BJ (cell line): ENCODE data around the gene ESR1. TPM values are rescaled to one million over a fixed set of nuclear protein-coding genes. Genes with fewer than 3 reads are reported as not detected.

Experiments
- CTCF ChIA-PET: fragments of 350-600 bp; formaldehyde crosslinking; extraction: SDS; loops from one replicate; lab custom pipeline; 2021; ENCODE audit warnings: antibody characterized with exemption, inconsistent platforms; lab: Yijun Ruan, JAX
- POLR2A ChIA-PET: fragments of 300-600 bp; sonication (Branson Sonifier 250); formaldehyde crosslinking; extraction: SDS; loops from one replicate; lab custom pipeline; 2021; ENCODE audit warnings: antibody characterized with exemption; lab: Charles Lee
- DNase-seq: peaks from one replicate; pipeline ENCODE4 v3.0.0-alpha.2; 2011; ENCODE audit warnings: low read depth
- H3K27me3 ChIP-seq: 2 replicates; pipeline ENCODE4 v1.6.0; 2011; ENCODE audit warnings: low read length; ENCODE audit not compliant: control insufficient read depth, insufficient read depth
- H3K36me3 ChIP-seq: 2 replicates; pipeline ENCODE4 v1.5.1; 2011; ENCODE audit warnings: low read length; ENCODE audit not compliant: control insufficient read depth, insufficient read depth
- H3K4me3 ChIP-seq: 2 replicates; pipeline ENCODE4 v1.5.1; 2011; ENCODE audit warnings: low read depth, mild to moderate bottlenecking, control low read depth, low read length
- polyA plus RNA-seq: library from polyadenylated mRNA; depleted of rRNA; stranded (reverse); fragments of >200 nt; gene quantifications from 2 replicates; pipeline ENCODE4 v1.2.3, GENCODE V29; 2011
- TF ChIP-seq, protein P1 (sequence below): IDR thresholded peaks from 2 replicates; pipeline ENCODE4 v1.5.1; 2011; ENCODE audit warnings: low read depth, mild to moderate bottlenecking, control low read depth, inconsistent platforms, low read length, moderate library complexity; ENCODE audit not compliant: insufficient read depth

ESR1 gene
- polyA plus RNA-seq, 1 experiment, result not detected

- ChIA-PET POLR2A (no interaction called here), CTCF (interaction anchor here (0.7 to 1.1 kb wide), 2 partner anchors 35 to 54 kb away, joined by 3 to 4 read pairs; no protein-coding TSS in a partner anchor)
- TF ChIP-seq, protein P1, sequence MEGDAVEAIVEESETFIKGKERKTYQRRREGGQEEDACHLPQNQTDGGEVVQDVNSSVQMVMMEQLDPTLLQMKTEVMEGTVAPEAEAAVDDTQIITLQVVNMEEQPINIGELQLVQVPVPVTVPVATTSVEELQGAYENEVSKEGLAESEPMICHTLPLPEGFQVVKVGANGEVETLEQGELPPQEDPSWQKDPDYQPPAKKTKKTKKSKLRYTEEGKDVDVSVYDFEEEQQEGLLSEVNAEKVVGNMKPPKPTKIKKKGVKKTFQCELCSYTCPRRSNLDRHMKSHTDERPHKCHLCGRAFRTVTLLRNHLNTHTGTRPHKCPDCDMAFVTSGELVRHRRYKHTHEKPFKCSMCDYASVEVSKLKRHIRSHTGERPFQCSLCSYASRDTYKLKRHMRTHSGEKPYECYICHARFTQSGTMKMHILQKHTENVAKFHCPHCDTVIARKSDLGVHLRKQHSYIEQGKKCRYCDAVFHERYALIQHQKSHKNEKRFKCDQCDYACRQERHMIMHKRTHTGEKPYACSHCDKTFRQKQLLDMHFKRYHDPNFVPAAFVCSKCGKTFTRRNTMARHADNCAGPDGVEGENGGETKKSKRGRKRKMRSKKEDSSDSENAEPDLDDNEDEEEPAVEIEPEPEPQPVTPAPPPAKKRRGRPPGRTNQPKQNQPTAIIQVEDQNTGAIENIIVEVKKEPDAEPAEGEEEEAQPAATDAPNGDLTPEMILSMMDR, result no peak
- Histone ChIP-seq H3K36me3 (no peaks in the 10 kb centered on the region), H3K27me3 (no peaks in the 10 kb centered on the region), H3K4me3 (no peak overlapping the region)
- DNase-seq, result no peak
Observed at GRCh38 chr6:152089992-152090391, 282.5 kb downstream of the ESR1 start.

DNA sequence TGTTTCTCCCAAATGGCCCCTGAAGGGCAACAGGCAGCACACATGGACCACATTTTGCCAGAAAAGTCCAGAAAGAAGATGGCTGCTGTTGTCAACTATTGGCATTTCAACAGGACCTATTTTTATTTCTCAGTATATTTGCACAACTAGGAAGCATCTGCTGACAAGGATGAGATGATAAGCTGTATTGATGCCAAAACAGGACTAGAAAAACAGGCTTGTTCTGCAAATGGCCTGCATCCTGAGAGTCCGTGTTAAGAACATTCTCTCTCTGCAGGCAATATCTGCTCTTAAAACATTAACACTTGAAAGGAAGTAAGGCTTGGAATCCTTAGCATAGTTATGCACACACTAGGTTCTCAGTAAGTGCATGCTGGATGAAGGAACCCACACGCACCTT lies 283.7 kb downstream of the ESR1 start:
- ChIA-PET CTCF (interaction anchor here (1.0 kb wide), 1 partner anchor 12 kb away, joined by 4 read pairs; no protein-coding TSS in a partner anchor), POLR2A (no interaction called here)
- TF ChIP-seq, protein P1, result no peak
- H3K36me3 ChIP-seq, result no peaks in the 10 kb centered on the region
- H3K4me3 ChIP-seq, result no peak overlapping the region
- DNase-seq, result no peak
- no peaks in the 10 kb centered on the region for H3K27me3 ChIP-seq

DNA sequence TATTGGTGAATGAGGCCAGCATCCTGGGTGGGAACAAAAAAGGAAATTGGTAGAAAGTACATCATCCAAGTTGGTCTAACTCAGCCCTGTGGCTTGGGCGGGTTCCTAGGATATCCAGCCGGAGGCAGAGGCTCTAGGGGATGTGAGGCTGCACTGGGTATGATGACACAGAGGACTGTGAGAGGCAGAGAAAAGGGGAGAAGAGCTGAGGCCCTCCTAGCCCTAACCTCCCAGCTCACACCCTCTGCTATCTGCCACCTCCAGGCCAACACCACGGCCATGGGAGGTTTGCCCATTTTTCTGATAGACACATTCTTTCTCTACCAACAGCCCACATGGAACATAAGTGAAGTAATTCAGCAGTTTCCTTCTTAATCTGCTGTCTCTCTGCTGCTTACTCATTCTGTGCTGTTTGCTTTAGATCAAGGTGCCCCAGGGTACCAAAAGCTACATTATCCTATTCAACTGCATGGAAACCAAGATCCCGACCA lies 284.4 kb downstream of the ESR1 start:
- Histone ChIP-seq H3K27me3 (no peaks in the 10 kb centered on the region), H3K4me3 (no peak overlapping the region), H3K36me3 (no peaks in the 10 kb centered on the region)
- CTCF ChIA-PET, result interaction anchor here (1.0 to 1.3 kb wide), 2 partner anchors 12 to 25 kb away, joined by 3 to 4 read pairs; no protein-coding TSS in a partner anchor
- TF ChIP-seq, protein P1, result no peak
- POLR2A ChIA-PET, result no interaction called here
- DNase-seq, result no peak

- H3K27me3 ChIP-seq, result no peaks in the 10 kb centered on the region
- no peak overlapping the region for H3K4me3 ChIP-seq
- TF ChIP-seq, protein P1, result no peak
- no peak for DNase-seq
- CTCF ChIA-PET, result interaction anchor here (2.1 kb wide), 1 partner anchor 31 kb away, joined by 10 read pairs; no protein-coding TSS in a partner anchor
- H3K36me3 ChIP-seq, result no peaks in the 10 kb centered on the region
- POLR2A ChIA-PET, result no interaction called here
Observed at GRCh38 chr6:152093711-152094110, 286.2 kb downstream of the ESR1 start.

DNA sequence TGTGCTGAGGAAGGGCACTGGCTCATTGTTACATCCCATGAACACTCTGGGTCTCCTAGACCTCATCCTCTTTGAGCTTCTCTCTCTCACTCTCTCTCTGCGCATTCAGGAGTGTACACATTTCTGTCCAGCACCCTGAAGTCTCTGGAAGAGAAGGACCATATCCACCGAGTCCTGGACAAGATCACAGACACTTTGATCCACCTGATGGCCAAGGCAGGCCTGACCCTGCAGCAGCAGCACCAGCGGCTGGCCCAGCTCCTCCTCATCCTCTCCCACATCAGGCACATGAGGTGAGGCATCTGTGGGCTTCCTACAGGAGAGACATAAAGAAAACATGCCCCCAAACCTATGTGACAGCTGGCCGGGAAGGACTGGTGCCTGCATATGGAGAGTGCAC lies 286.8 kb downstream of the ESR1 start:
- CTCF ChIA-PET, result interaction anchor here (2.1 kb wide), 1 partner anchor 31 kb away, joined by 10 read pairs; no protein-coding TSS in a partner anchor
- POLR2A ChIA-PET, result no interaction called here
- no peaks in the 10 kb centered on the region for H3K36me3 ChIP-seq
- TF ChIP-seq, protein P1, result no peak
- no peak overlapping the region for H3K4me3 ChIP-seq
- H3K27me3 ChIP-seq, result no peaks in the 10 kb centered on the region
- no peak for DNase-seq
